T-helper 1 cell (primary cell): ENCODE data around the gene ACOX1.

Experiments
- DNase-seq, 5 donors: peaks; one replicate each; pipeline ENCODE4 v3.0.0-alpha.2; 2012 to 2020

The ACOX1 gene

DNA sequence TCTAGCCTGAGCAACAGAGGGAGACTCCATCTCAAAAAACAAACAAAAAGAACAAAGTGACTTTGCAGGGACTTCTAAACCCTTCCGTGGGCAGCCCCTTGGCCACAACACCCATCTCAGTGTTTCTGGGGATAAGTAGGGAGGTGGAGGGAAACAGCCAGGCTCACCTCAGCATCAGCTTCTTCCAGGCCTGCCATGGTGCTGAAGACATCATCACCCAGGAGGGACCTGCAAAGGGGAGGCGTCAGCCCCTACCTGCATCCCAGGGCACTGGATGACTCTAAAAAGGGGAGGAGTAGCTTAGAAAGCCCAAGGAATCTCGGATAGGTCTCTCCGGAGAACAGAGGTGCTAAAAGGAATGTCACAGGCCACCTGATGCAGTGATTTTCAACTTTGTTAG is 47.9 kb downstream of the ACOX1 start:
- no peak for DNase-seq

DNA sequence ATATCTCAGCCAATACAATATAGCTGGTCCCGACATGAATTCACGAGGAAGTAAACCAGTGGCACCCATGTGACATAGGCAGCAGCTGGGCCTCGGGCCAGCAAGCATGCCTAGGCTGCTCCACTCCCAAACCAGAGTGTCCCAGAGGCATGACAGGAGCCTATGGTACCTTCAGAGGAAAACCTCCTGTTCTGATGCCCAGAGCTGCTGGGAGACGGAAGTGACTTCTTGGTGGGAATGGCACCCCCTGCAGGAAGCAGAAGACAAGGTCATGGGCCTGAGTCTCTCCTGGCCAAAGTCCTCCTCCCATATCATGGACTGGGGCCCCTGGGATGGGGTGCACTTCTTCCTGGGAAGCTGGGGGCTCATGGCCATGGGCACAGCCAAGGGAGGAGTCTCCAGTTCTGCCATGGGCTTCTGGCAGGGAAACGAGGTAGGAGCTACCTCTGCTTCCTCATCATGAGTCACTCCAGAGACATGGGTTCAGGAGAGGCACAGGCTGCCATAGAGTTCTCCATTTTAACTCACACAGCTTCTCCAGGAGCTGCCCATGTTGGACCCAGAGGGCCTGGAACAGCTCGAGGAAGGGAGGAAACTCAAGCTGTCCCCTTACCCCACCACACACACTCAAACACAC is 51.6 kb downstream of the ACOX1 start:
- no peak for DNase-seq

- no peak for DNase-seq
Measured at GRCh38 chr17:75926456-75926855, 52.5 kb downstream of the ACOX1 start.

DNA sequence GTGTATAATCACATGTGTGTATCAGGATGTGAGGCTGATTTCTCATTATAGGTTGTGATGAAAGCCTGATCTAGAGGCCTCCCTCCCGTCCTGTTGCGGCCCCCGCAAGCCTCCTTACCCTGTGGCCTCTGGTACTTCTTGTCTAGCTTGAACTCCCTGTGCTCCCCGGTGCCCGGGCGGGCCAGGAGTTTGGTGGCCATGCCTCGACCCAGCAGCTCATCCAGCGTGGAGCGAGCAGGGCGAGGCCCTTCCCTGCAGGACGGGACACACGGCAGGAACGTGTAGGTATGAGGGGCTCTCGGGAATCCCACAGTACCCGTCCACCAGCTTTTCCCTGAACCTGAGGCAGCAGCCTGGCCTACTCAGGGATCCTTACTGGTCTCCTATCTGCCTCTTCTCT is 53.1 kb downstream of the ACOX1 start:
- DNase-seq = no peak

- no peak for DNase-seq
Measured at GRCh38 chr17:75925103-75925502, 53.9 kb downstream of the ACOX1 start.

DNA sequence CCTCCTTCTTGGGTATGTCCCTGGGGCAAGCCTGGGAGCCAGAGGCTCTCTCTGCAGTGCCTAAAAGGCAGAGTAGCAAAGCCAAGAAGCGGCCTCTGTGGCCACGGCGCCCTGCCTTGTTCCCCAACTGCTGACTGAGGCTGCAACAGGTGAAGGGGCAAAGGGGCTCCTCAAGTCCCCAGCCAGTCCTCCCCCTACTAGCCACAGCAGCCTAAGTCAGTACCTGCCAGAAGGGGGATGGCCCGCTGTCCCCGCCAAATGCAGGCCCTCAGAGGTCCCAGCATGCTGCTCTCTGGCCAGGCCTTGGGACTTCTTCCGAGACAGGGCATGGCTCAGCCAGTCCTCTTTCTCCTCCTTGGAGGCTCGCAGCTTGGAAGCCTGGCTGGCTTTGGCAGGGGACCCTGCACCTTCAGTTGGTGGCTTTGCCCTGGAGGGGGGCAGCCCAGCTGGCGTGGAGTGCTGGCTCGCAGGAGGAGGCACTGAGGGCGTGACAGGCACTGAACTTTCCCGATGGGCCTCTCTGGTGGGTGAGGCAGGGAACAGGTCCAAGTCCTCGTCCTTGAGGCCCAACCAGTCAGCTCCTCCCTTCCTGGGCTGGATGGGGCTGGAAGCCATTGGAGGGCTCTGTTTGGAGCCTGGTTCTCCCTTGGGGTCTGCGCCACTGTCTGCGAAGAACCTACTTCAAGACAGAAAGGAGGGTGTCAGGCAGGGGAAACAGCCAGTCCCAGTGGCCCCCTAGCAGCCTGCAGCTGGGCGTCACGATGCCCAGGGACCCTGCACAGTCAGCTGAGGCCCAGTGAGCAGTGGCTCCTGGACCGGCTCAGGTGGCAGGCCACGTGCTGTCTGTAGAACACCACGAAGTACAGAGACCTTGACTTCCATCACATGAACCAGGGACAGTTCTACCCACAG is 55.7 kb downstream of the ACOX1 start:
- DNase-seq = no peak

GRCh38 chr17:75922173-75922961 is 56.6 kb downstream of the ACOX1 start:
- no peak for DNase-seq

- no peak for DNase-seq
Measured at GRCh38 chr17:75921596-75921995, 57.4 kb downstream of the ACOX1 start.

- DNase-seq = no peak
Measured at GRCh38 chr17:75920045-75920560, 58.9 kb downstream of the ACOX1 start.

- DNase-seq = no peak
Measured at GRCh38 chr17:75919611-75920010, 59.4 kb downstream of the ACOX1 start.

DNA sequence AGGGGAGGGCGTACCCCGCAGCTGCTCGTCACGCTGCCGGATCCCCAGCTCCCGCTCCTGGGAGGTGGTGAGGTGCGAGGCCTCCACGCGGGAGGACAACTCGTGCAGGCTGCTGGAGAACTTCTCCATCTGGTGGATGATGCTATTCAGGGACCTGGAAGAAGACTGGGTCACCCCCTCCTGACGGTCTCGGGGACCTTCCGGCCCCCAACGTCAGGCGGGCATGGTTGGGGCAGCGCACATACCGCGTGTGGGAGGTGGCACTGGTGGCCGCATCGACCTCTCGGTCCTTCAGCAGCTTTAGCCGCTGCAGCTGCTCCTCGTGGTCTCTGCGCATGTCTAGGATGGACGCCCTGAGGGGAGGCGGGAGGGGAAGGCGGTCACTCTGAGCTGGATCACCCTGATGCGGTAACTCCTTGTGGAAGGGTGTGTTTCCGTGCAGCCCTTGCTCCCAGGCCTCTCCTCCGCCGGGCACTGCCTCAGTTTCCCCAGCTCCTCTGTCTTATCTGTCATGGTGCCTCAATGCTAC is 61.0 kb downstream of the ACOX1 start:
- DNase-seq = no peak

GRCh38 chr17:75917141-75917916 is 61.6 kb downstream of the ACOX1 start:
- no peak for DNase-seq

DNA sequence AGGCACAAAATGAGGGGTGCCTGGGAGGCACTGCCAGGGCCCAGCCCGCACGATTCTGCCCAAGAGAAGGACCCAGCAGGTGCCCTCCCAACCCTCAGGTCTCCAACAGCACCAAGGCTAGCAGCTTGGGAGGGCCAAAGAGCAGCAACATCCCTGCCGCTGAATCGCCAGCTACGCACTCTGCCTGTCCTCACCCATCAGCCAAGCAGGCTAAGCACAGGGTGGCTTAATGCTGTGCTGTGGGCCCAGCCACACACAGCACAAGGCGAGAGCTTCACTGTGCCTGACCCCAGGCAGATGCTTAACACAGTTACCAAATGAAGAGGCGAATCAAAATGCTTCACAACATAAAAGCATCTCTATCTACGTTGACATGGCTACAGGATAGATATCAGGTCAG is 63.7 kb downstream of the ACOX1 start:
- no peak for DNase-seq

DNA sequence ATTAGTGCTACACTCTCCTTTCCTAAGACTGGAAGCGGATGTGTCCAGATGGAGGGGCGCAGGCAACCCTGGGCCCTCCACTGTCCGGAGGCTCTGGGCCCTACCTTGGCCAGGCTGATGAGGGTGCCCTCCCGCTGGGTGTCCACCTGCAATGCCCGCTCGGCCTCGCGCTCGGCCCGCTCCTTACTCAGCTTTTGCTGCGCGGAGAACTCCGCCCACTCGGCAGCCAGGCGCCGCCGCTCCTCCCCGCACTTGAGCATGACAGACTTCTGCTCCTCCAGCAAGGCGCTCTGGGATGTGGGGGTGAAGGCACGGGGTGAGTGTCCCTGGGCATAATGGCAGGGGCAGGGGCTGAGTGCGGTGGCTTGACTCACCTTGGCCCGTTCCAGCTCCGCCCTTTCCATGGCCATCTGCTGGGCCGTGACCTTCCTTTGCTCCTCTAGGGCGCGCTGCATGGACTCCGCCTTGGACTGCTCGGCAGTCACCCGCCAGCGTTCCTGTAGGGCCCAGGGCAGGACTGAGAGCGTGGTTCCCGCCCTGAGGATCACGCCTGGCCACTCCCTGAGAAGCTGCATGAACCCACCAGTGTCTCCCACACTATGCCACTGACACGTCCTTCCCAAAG is 64.2 kb downstream of the ACOX1 start:
- no peak for DNase-seq

- DNase-seq = no peak
Measured at GRCh38 chr17:75913537-75914210, 65.3 kb downstream of the ACOX1 start.

- DNase-seq = no peak
Measured at GRCh38 chr17:75910699-75911098, 68.3 kb downstream of the ACOX1 start.

DNA sequence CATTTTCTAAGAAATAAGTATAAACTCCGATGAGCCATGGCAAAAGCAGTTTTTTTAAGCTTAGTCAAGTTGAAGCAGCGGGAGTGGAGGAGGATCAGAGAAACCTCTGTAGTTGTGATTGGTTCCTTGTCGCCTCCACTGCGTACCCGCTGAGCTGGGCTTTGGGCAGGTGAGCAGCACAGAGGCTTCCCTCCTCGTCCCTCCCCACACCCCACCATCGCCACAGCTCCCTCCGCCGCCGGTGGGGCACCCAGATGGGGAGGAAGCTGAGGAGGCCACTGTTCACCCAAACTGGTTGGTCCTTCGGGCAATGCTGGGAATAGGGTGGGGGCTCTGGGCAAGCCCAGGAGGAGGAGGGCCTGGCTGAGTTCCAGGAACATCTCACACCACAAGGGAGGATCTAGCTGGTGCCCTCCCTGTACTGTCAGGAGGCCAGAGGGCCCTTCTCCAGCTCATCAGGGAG is 69.1 kb downstream of the ACOX1 start:
- no peak for DNase-seq

DNA sequence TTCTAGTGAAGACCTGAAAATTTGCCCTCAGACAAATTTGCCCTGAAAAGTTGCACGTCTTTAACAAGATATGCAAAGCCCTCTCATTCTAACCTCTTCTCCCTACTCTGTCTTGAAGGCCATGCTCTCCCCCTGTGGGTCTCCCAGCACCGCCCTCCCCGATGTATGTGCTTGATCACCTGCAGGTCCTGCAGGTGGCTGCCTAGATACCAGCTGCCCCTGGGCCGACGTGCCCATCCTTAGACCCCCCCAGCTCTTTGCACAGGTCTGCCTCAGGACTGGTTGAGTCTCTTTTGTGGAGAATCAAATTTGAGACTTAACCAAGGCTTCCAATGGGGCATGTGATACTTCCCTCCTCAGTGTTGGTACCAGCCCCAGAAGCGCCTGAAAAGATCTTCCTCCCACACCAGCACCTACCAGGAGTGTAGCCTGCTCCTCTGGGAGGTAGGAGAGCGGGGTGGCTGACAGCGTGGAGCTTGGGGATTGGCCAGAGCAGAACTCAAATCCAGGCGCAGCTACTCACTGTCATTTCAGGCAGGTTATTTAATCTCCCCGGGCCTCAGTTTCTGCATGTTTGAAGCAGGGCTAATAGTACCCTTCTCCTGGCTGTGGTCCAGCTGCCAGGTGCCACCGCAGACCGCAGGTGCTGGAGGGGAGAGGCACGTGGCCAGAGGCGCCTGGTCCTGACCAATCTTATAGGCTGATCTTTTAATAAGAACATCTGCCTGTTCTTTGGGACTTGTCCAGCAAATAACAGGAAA is 69.7 kb downstream of the ACOX1 start:
- DNase-seq = no peak

GRCh38 chr17:75908201-75908600 is 70.8 kb downstream of the ACOX1 start:
- no peak for DNase-seq
